ENCODE data around the gene PPP1R9B. TPM values are rescaled to one million over a fixed set of nuclear protein-coding genes. Genes with fewer than 3 reads are reported as not detected.

PPP1R9B gene
- total RNA-seq, 1 experiment from 2014 or later = 23.0 TPM

- Mint-ChIP-seq H3K9me3 (no peaks in the 10 kb centered on the region), H3K4me1 (peaks cover 16 to 20% of the 10 kb centered on the region in 2 experiments), H3K4me3 (no peak overlapping the region), H3K27me3 (ENCODE audit: low read depth) (peaks cover 6% of the 10 kb centered on the region), H3K36me3 (ENCODE audit: insufficient read depth in 1 of 3, low read depth in 3 of 3) (no peaks in the 10 kb centered on the region), H3K27ac (no peak overlapping the region)
- no peak overlapping the region for H3K27ac ChIP-seq (ENCODE audit: insufficient read length, low read depth, low read length)
- no peak overlapping the region for H3T11ph ChIP-seq (ENCODE audit: low read length)
- no peak overlapping the region for H4K91ac ChIP-seq (ENCODE audit: insufficient read length, low read depth, low read length)
- H4K5ac ChIP-seq (ENCODE audit: insufficient read length, low read depth, low read length) = no peak overlapping the region
- H3K4me1 ChIP-seq (ENCODE audit: insufficient read depth, low read length) = peaks cover 4% of the 10 kb centered on the region; the same call in 1 of the 2 replicates
- no peak for TF ChIP-seq CTCF (conservative IDR thresholded peaks at IDR 0.05)
- no peak overlapping the region for H2BK5ac ChIP-seq (ENCODE audit: insufficient read length, low read length)
- no peak overlapping the region for H3K4ac ChIP-seq (ENCODE audit: low read depth, low read length)
- no peak overlapping the region for H3K4me2 ChIP-seq (ENCODE audit: insufficient read depth, insufficient read length, low read length)
- no peak overlapping the region for H2BK15ac ChIP-seq (ENCODE audit: low read depth, low read length)
- H2BK12ac ChIP-seq (ENCODE audit: insufficient read length, low read depth, low read length) = no peak overlapping the region
- DNase-seq = no peak
- no peaks in the 10 kb centered on the region; the same call in 1 of the 2 replicates for H3K27me3 ChIP-seq (ENCODE audit: insufficient read depth, low read length)
- no peaks in the 10 kb centered on the region for H3K9me3 ChIP-seq (ENCODE audit: control insufficient read depth, low read depth, low read length)
- H3K23me2 ChIP-seq (ENCODE audit: insufficient read length, low read depth, low read length, poor library complexity, severe bottlenecking) = peaks cover 14% of the 10 kb centered on the region
- H2AK5ac ChIP-seq (ENCODE audit: insufficient read length, low read length) = no peak overlapping the region
- no peaks in the 10 kb centered on the region for H3K79me1 ChIP-seq (ENCODE audit: insufficient read depth, low read depth, low read length, poor library complexity, severe bottlenecking)
- H2BK20ac ChIP-seq (ENCODE audit: low read depth, low read length, poor library complexity, severe bottlenecking) = no peak overlapping the region
- H4K8ac ChIP-seq (replicated peaks; ENCODE audit: insufficient read length, low read depth, low read length) = no peak overlapping the region
- peaks cover 3% of the 10 kb centered on the region for H4K20me1 ChIP-seq (ENCODE audit: control insufficient read depth, insufficient read depth, insufficient read length)
- H3K79me2 ChIP-seq (ENCODE audit: insufficient read depth, low read length) = no peaks in the 10 kb centered on the region
- no peak overlapping the region for H2AFZ ChIP-seq (ENCODE audit: low read length)
- WGBS (ENCODE audit: extremely low coverage, insufficient read length, low lambda C conversion rate) = no CpG with 5 or more reads among the region's 1 CpG
- H3K18ac ChIP-seq (ENCODE audit: insufficient read length, low read depth, low read length) = no peak overlapping the region
- H3K56ac ChIP-seq (ENCODE audit: insufficient read length, low read depth, low read length) = no peak overlapping the region
- no peak overlapping the region for H2BK120ac ChIP-seq (ENCODE audit: low read depth, low read length, poor library complexity, severe bottlenecking)
- H3K23ac ChIP-seq (ENCODE audit: insufficient read length, low read depth, low read length) = no peak overlapping the region
- H3K9ac ChIP-seq (ENCODE audit: extremely low read depth, insufficient read length, low read length) = no peak overlapping the region
- H3K14ac ChIP-seq (ENCODE audit: insufficient read depth, low read length) = no peak overlapping the region
These were observed 4.1 kb upstream of the PPP1R9B start for GRCh38 chr17:50154604-50155003.
